Measurements from ENCODE around the gene MAIP1. TPM values are rescaled to one million over a fixed set of nuclear protein-coding genes. Genes with fewer than 3 reads are reported as not detected.
"Not testable (repeated sequence)": the region's sequence is repeated elsewhere in the genome, so short reads cannot be mapped to it uniquely, and the experiment has no call there.

MAIP1 gene
- total RNA-seq, 1 experiment from 2014 or later: 24.1 TPM

DNA sequence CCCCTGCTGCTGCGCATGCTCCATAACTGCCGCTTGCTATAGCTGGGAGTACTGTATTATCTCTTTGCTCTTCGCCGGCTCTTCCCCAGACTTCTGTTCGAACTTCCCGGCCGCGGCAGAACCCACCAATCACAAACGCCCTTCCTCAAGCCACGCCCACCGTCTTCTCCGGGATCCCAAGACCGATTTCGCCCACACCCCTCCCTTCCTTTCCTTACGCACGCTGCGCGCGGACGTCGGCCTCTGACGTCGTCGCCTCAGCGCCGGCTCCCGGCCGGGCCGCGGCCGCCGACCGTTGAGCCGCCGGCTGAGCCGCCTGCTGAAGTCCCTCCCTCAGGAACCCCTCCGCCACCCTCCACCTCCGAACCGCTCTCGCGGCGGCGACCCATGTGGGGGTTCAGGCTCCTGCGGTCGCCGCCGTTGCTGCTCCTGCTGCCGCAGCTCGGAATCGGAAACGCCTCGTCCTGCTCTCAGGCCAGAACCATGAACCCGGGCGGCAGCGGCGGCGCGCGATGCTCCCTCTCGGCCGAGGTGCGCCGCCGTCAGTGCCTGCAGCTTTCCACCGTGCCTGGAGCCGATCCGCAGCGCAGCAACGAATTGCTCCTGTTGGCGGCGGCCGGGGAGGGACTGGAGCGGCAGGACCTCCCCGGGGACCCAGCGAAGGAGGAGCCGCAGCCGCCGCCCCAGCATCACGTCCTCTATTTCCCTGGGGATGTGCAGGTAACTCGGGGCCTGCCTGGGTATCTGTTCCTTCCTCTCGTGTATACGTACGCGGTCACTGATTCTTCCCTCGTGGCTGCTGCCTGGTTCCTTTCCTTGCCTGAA is 44.1 kb upstream of the MAIP1 start, which contains the start of gene C2orf69:
Gene C2orf69 (plus strand): TSS at position 242 of the 825 bp plus-strand sequence. CDS start 146 bp downstream, at position 388.
- CTCF ChIA-PET: interaction anchor here (0.6 to 0.7 kb wide), 2 partner anchors 28 to 171 kb away, joined by 3 read pairs; no protein-coding TSS in a partner anchor
- H3K27ac Mint-ChIP-seq (ENCODE audit: low read depth, unreplicated experiment): peak within 1 kb of the TSS; percentile 86
- intact Hi-C loops (cut with micrococcal nuclease): loop anchor here (2.0 kb wide), 1 partner anchor 44 kb away; the partner anchor contains the start of genes MAIP1 and TYW5
- peak; percentile 98 for DNase-seq (ENCODE audit: unreplicated experiment)
- no peaks in the 10 kb centered on the region for H3K36me3 Mint-ChIP-seq (ENCODE audit: insufficient read depth, unreplicated experiment)
- no peaks in the 10 kb centered on the region for H3K27me3 Mint-ChIP-seq (ENCODE audit: insufficient read depth, unreplicated experiment)
- H3K4me1 Mint-ChIP-seq (ENCODE audit: insufficient read depth, unreplicated experiment): peaks cover 25% of the 10 kb centered on the region
- TF ChIP-seq CTCF (IDR thresholded peaks at IDR 0.05; ENCODE audit: unreplicated experiment): no peak
- H3K4me3 Mint-ChIP-seq (ENCODE audit: unreplicated experiment): peak within 1 kb of the TSS; percentile 96
- no peaks in the 10 kb centered on the region for H3K9me3 Mint-ChIP-seq (ENCODE audit: unreplicated experiment)
- POLR2A ChIA-PET: interaction anchor here (0.7 to 2.7 kb wide), 12 partner anchors 8 to 1736 kb away, joined by 3 to 11 read pairs (median 4); no protein-coding TSS in a partner anchor
- no TSS peak for BruUV-seq (replicated peaks)

GRCh38 chr2:199911877-199912161 is 43.6 kb upstream of the MAIP1 start:
- no TSS peak for BruUV-seq (replicated peaks)
- Mint-ChIP-seq H3K9me3 (ENCODE audit: unreplicated experiment) (no peaks in the 10 kb centered on the region), H3K4me3 (ENCODE audit: unreplicated experiment) (peak overlapping the region; percentile 96), H3K36me3 (ENCODE audit: insufficient read depth, unreplicated experiment) (no peaks in the 10 kb centered on the region), H3K27ac (ENCODE audit: low read depth, unreplicated experiment) (peak overlapping the region; percentile 86), H3K27me3 (ENCODE audit: insufficient read depth, unreplicated experiment) (no peaks in the 10 kb centered on the region), H3K4me1 (ENCODE audit: insufficient read depth, unreplicated experiment) (peaks cover 25% of the 10 kb centered on the region)
- POLR2A ChIA-PET: interaction anchor here (0.7 to 2.7 kb wide), 9 partner anchors 11 to 1735 kb away, joined by 3 to 11 read pairs (median 4); no protein-coding TSS in a partner anchor
- CTCF ChIA-PET: interaction anchor here (0.6 to 1.0 kb wide), 5 partner anchors 17 to 172 kb away, joined by 3 to 4 read pairs (median 3); no protein-coding TSS in a partner anchor
- intact Hi-C loops (cut with micrococcal nuclease): loop anchor here (2.0 kb wide), 1 partner anchor 43 kb away; the partner anchor contains the start of genes MAIP1 and TYW5
- TF ChIP-seq CTCF (IDR thresholded peaks at IDR 0.05; ENCODE audit: unreplicated experiment): no peak
- DNase-seq (ENCODE audit: unreplicated experiment): no peak

DNA sequence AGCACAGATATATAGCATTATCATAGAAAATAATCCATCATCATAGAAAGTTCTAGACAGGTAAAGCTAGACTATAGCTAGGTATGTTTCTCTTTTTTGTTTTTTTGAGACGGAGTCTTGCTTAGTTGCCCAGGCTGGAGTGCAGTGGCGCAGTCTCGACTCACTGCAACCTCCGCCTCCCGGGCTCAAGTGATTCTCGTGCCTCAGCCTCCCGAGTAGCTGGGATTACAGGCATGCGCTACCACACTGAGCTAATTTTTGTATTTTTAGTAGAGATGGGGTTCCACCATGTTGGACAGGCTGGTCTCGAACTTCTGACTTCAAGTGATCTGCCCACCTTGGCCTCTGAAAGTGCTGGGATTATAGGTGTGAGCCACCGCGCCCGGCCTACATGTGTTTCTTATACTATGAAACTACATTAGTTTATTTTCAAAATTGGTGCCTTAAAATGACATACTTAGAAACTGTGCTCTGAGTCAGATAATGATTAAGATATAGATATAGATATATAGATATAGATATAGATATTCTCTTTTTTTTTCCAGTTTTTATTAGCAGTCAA is 42.7 kb upstream of the MAIP1 start:
- H3K9me3 Mint-ChIP-seq (ENCODE audit: unreplicated experiment); H3K27ac Mint-ChIP-seq (ENCODE audit: low read depth, unreplicated experiment); H3K27me3 Mint-ChIP-seq (ENCODE audit: insufficient read depth, unreplicated experiment); BruUV-seq (replicated peaks); intact Hi-C loops (cut with micrococcal nuclease); DNase-seq (ENCODE audit: unreplicated experiment); H3K36me3 Mint-ChIP-seq (ENCODE audit: insufficient read depth, unreplicated experiment): not testable (repeated sequence)
- Mint-ChIP-seq H3K4me3 (ENCODE audit: unreplicated experiment) (peak overlapping the region; percentile 96), H3K4me1 (ENCODE audit: insufficient read depth, unreplicated experiment) (peaks cover 25% of the 10 kb centered on the region)
- CTCF ChIA-PET: interaction anchor here (0.6 to 1.0 kb wide), 4 partner anchors 20 to 784 kb away, joined by 3 to 4 read pairs (median 3); no protein-coding TSS in a partner anchor
- POLR2A ChIA-PET: interaction anchor here (0.5 to 2.7 kb wide), 9 partner anchors 10 to 951 kb away, joined by 3 to 11 read pairs (median 4); no protein-coding TSS in a partner anchor

DNA sequence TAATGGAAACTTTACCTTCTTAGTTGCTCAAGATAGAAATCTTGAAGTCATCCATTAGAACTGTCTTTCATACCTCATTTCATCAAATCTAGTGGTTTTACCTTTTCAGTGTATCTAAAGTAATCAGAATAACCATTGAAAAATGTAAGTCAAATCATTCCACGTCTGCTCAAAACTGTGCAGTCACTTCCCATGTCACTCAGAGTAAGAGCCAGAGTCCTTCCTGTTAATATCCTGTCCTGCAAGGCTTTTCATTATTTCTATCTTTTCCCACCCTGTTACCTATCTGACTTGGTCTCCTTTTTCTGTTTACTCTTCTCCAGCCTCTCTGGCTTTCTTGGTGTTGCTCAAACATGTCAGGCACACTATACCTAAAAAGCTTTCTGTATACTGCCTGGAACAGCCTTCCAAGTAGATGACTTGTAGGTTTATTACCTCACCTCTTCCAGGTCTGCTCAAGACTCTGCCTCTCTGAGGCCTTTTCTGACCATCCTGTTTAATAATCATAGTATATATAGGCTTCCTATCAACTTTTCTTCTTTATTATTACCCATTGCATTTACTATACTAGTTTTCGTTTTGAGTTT is 40.9 kb upstream of the MAIP1 start:
- no TSS peak for BruUV-seq (replicated peaks)
- Mint-ChIP-seq H3K4me3 (ENCODE audit: unreplicated experiment) (peak overlapping the region; percentile 40), H3K36me3 (ENCODE audit: insufficient read depth, unreplicated experiment) (peaks cover 21% of the 10 kb centered on the region), H3K4me1 (ENCODE audit: insufficient read depth, unreplicated experiment) (peaks cover 25% of the 10 kb centered on the region), H3K9me3 (ENCODE audit: unreplicated experiment) (no peaks in the 10 kb centered on the region), H3K27ac (ENCODE audit: low read depth, unreplicated experiment) (peak overlapping the region; percentile 13), H3K27me3 (ENCODE audit: insufficient read depth, unreplicated experiment) (no peaks in the 10 kb centered on the region)
- CTCF ChIA-PET: interaction anchor here (0.6 to 1.0 kb wide), 3 partner anchors 174 to 1654 kb away, joined by 3 to 5 read pairs (median 3); no protein-coding TSS in a partner anchor
- no peak for TF ChIP-seq CTCF (IDR thresholded peaks at IDR 0.05; ENCODE audit: unreplicated experiment)
- POLR2A ChIA-PET: interaction anchor here (1.3 kb wide), 1 partner anchor 9 kb away, joined by 4 read pairs; no protein-coding TSS in a partner anchor
- DNase-seq (ENCODE audit: unreplicated experiment): no peak
- intact Hi-C loops (cut with micrococcal nuclease): no loop called here
